Stimulated activated CD8-positive, alpha-beta memory T cell treated with anti-CD3 and anti-CD28 coated beads, Interleukin-15, amount 100 ng/mL, for 48 hours (primary cell): ENCODE measurements around the gene NR1D1.

Experiments used
- DNase-seq, 2 donors: peaks; one replicate each; pipeline ENCODE4 v3.0.0-alpha.2; 2020; ENCODE audit warnings: low read depth in 2 of 2

Gene NR1D1

GRCh38 chr17:40062329-40063186, 37.8 kb downstream of the NR1D1 start, which contains the start of gene THRA:
THRA (plus strand) TSS chr17:40062965; CDS start chr17:40074489, 11,524 bp downstream.
- peak in 1 of 2 donors; percentile 60 for DNase-seq

DNA sequence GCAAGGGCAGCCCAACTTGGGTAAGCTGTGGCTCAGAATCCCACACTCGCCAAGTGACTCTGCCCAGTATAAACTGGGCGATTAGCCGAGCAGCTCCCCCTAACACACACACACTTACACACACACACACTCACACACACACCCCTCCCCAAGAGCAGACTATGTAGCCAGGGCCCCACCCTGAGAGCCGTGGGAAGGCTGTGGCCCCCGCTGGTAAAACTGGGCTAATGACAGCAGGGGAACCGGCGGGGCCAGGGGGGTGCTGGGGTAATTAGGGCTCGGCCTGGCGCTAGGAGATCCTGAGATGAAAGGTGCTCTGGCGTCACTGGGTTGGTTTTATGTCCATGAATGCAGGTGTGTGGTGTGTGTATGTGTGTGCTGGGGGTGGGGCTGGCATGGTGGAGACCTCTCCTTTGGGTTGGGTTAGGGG, 38.8 kb downstream of the NR1D1 start:
- DNase-seq, result no peak

DNA sequence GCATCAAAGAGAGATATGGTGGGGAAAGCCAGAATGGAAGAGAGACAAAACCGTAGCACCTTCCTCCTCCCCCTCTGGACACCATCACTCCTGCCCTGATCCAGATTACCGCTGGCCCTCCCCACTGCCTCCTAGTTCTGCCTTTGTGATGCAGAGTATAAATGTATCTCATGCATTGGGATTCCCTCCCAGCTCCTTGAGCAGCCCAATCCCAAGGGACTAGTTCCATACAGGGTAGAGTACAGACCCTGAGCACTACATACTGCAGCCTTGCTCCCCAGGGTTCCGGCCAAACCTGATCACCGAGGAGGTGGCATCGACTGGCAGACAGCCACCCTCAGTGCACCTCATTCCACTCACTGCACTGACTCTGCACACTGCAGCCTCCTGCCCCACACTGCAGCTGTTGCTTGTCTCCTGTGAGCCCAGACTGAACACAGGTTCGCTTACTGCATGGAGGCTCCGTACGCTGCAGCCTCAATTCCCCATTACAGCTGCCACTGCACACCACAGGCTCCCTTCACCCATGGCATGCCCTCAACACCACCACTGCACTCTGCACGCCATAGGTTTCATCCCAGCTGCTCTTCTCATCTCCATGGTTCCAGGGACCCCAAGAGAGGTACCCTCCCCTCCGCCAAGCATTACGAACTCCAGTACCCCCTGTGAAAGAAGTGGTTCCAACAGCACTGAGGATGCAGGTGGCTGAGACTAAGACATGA, 39.3 kb downstream of the NR1D1 start:
- no peak for DNase-seq

- no peak for DNase-seq
These were observed 40.5 kb downstream of the NR1D1 start for GRCh38 chr17:40059729-40060475.

GRCh38 chr17:40058865-40059264, 41.5 kb downstream of the NR1D1 start:
- DNase-seq, result no peak

DNA sequence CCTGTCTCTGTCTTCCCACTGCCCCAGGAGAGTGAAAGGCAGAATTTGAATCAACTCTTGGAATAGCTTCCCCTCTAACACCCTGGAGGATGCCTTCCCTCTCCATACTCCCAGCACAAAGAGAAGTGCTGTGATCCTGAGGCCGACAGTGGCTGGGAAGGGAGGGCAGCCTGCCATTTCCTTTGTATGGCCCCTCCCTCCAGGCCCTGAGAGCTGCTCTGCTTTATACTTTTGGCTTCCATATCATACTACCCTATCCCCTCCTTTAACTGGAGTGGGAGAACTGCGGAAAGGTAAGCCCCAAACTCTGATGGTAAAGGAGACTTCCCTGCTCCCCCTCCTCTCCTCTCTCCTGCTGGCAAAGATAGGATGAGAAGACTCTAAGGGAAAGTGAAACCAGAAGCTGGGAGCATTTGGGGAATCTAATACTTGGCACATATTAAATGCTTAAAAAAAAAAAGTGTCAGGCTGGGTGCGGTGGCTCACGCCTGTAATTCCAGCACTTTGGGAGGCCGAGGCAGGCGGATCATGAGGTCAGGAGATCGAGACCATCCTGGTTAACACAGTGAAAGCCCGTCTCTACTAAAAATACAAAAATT, 42.1 kb downstream of the NR1D1 start:
- no peak for DNase-seq

- DNase-seq, result no peak
These were observed 43.9 kb downstream of the NR1D1 start for GRCh38 chr17:40056379-40057015.
